NOMO-1 treated with dmso at 0.1 percent for 144 hours (cell line): ENCODE measurements around the gene MXD1.
"Not testable (repeated sequence)": the region's sequence is repeated elsewhere in the genome, so short reads cannot be mapped to it uniquely, and the experiment has no call there.

Source experiments
- DNase-seq: peaks from one replicate; lab custom pipeline; 2025; ENCODE audit not compliant: unreplicated experiment; lab: John Stamatoyannopoulos, UW

The MXD1 gene

DNA sequence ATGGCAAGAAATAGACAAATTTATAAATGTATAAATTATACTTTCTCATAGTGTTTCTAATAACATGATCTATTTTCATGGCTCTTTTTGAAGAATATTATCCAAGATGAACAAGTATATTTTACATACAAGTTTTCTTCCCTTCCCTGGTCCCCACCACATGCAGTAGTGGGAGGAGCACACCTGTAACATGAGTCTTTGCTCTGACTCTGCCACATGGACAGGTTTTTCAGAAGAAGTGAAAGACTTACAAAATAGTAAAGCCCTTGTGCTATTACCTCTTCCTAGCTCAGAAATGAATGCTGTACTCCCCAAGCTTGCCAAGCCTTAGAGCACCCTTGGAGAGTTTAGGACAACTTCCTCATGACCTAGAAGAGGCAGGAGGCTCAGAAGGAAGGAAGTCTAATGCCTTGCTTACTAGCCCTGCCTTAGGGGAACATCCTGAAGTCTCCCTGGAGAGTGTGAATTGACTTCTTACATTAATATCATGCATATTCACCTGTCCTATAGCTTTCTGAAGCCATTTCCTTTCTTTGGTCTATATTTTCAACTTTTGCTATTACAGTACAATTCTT lies 18.4 kb downstream of the MXD1 start:
- peak; percentile 35 for DNase-seq

DNA sequence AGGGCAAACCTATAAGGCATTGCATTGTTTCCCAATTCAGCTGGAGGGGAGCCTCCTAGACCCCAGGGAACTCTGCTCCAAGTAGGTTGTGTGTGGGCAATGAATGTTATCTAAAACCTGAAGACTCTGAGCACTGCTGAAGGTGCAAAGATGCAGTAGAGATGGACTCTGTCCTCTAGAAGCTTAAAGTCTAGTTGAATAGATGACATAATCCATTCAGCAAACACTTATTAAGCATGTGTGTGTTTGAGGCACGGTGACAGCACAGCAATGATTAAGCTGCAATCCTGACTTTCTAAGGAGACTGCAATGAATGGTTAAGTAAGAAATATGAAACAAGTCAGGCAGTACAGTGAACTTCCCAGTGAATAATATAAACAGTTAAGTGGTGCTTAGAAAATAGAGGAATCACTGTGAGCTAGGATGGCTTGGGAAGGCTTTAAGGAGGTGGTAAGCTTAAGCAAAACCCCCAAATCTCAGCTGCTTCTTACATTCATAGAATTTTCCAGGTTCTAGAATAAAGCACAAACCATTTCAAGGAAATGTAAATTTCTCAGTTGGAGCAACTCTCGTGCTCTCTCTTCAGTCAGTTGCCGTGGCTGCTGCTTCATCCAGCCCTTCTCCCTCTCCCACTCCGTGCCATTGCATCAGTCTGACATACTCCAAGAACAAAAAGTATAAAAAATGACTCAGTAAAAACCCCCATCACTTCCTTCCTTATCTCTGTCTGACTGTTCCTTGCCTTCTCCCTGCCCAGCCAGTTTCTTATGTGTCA lies 19.1 kb downstream of the MXD1 start:
- DNase-seq: no peak

DNA sequence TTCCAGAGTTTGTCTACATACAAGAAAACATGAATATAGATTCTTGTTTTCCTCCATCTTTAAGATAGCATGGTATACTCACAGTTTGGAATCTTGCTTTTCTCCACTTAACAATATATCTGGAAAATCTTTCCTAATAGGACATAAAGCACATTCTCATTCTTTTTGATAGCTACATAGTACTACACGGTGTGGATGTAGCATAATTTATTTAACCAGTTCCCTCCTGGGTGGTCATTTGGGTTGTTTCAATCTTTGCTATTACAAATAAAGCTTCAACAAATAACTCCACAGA lies 19.7 kb downstream of the MXD1 start:
- no peak for DNase-seq

DNA sequence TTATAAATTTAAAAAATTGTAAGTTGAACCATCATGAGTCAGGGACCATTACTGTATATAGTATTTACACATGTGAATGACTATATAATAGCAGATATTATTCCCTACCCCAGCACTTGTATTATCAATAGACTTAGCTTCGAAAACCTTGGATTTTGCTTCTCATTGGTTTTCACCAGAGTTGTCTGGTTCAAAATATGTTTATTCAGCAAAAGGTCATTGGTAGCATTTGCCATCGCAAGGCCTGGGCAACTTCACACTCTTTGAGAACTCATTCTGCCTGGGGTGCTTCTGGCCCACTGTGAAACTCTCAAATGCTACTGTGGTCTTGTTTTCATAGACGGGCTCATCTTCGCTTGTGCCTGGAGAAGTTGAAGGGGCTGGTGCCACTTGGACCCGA lies 20.1 kb downstream of the MXD1 start:
- no peak for DNase-seq

DNA sequence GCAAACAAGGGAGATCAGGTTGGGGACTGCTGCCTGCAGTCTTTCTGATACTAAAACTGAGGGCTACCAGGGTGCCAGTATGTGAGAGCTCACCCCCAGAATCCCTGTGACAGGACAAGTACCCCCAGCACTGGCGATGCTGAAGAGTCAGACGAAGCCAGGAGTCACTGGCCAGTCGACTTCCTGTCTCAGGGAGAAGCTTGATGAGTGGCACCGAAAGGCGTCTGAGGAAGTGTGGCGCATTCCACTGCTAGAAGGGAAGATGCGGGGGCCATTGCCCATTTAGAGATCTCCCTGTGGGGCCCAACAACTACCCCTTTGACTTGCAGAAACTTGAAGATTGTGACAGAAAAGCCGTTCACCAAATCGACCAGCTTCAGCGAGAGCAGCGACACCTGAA lies 22.0 kb downstream of the MXD1 start:
- no peak for DNase-seq

DNA sequence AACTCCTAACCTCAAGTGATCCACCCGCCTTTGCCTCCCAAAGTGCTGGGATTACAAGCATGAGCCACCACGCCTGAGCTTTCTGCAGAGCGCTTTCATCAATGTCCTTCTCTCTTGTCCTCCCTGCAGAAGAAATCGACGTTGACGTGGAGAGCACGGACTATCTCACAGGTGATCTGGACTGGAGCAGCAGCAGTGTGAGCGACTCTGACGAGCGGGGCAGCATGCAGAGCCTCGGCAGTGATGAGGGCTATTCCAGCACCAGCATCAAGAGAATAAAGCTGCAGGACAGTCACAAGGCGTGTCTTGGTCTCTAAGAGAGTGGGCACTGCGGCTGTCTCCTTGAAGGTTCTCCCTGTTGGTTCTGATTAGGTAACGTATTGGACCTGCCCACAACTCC lies 23.1 kb downstream of the MXD1 start:
- DNase-seq: no peak

DNA sequence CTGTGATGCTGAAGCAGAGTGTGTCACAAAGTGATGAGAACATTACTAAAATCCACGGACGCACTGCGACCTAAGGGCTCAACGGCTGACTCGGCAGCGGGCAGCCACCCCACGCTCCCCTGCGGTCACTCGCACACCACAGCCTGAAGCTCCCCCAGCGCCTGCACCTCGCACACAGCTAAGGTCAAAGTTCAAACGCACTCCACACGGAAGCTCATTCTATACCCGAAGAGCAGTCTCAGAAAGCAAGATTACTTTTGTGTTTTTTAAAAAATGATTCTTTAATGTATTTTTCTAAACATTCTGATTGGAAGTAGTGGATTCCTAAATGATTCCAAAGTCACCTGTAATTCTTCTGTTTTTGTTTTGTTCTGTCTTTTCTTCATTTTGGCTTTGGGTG lies 24.8 kb downstream of the MXD1 start:
- DNase-seq: no peak

DNA sequence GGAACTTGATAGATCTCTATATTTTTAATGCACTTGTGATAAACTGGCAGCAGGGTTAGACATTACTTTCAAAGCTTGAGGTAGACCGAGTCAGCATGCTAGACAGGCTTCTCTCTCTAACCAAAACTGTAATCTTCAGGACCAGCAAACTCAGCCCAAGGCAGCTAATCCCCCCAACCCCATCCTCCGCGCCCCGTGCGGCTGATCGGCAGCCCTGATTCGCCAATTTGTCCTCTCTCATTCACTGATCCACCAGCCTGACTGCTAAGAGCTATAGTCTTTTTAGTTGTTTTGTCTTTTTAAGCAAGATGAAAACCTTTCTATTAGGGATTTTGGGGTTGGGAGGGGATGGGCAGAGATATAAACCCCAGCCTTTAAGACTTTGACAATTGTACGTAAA lies 25.8 kb downstream of the MXD1 start:
- no peak for DNase-seq

DNA sequence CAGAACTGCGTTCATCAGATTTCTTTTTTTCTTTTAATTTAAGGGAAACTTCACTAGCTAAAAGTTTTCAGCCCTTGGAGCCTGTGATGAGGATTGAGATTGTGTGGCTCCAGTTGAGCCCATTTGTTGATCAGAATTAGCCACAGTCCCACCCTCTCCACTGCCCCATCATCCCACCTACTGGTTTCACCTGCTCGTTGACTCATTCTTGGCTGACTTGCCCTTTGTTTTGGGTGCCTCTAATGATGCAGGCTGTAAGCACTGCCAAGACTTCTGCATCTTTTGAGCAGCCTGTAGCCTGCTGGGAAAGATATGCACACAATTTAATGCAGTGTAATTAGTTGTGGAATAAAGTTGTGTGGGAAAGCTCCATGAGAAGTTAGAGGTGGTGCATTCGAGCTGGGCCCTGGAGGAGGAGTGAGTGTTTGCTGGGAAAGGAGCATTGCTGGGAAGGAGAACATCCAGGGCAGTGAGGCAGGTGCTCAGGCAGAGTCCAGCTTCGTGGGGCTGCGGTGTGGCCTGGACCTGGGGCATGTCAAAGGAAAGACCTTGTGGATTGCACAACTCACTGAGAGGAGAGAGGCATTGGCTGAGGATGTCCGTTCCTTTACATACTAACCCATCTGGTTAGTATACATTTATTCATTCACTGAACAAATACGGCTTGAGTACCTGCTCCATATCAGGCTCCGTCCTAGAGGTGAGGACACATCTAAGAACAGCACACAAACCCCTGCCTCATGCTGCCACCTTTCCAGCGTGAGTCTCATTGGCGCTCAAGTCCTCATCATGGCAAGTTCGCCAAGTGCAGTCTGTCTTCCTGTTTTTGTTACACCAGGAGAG lies 28.3 kb downstream of the MXD1 start:
- no peak for DNase-seq

DNA sequence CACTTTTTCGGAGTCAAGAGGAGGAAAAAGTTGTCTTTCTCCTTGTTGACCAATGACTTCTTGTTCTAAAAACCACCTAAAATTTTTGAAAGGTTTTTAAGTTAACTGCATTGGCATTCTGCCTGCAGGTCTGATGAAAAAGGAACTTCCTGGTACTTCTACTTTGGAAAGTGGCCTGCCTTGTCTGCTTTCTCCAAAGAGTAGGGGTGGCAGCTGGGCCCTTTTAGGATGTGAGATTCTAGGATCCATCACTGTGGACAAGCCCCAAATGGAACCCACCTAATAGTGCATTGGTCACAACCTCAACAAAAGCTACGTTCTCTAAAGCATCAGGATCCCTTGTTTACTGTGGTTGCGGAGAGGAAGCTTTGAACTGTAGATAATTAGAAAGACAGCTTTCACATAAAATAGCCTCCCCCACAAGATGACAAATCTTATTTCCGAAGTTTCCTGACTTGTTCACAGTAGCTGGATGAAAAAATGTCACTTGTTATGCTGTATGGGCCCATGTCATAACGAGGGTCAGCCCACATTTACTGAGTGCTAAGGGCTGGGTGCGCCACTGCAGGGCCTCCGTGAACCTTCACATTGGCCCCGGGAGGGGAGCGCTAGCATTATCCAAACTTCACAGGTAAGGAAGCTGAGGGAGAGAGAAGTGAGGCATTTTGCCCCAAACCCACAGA lies 29.1 kb downstream of the MXD1 start:
- DNase-seq: peak; percentile 10

DNA sequence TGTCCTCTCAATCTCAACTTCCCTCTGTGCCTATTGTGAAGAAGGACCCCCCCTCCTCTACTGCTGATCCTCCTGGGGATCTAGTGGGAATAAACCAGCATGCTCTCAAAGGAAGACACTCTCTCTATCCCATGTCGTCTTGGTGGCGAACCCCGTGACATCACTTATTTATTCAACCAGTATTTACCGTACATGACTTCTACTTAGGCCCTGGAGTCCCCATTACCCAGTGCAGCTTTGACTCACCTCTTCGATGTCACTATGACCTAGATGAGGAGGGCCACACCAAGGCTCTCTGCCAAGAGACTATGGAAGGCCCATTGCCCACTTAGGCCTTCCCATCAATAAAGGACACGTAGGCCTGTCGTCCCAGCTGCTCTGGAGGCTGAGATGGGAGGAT lies 29.8 kb downstream of the MXD1 start:
- no peak for DNase-seq

DNA sequence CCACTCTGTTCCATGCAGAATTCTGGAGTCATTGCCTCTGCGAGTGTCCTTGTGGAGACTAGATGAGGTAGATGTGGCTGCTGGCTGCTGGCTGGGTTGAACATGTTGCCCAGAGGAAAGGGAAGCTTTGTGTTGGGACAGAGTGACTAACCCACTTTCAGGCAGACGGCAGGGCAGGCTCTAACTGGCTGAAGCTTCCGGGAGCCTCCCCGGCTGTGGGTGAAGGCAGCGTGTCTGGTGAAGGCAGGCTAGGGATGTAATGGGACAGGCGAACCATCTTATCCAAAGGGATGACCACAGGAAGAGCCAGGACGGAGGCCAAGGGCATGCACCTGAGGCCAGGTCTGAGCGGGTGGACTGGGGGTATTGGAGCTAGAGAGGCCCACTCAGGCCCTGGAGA lies 30.5 kb downstream of the MXD1 start:
- peak; percentile 82 for DNase-seq

DNA sequence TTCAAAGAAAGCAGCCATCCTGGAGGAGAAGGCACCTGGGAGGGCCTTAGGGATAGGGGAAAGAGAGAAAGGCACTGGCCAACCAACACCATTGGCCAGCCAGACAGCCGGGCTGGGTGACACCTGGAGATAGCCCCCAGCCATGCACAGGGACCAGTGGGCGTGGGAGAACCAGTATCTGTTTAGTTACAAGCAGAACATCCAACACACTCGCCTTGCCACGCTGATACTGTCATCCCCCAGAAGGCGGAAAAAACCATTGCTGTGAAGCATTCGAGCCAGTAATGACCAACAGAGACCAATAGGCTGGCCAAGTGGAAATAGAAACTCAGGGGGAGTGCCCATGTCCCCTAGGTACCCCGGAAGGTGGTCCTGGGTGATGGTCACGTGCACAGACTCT lies 31.0 kb downstream of the MXD1 start:
- DNase-seq: no peak

DNA sequence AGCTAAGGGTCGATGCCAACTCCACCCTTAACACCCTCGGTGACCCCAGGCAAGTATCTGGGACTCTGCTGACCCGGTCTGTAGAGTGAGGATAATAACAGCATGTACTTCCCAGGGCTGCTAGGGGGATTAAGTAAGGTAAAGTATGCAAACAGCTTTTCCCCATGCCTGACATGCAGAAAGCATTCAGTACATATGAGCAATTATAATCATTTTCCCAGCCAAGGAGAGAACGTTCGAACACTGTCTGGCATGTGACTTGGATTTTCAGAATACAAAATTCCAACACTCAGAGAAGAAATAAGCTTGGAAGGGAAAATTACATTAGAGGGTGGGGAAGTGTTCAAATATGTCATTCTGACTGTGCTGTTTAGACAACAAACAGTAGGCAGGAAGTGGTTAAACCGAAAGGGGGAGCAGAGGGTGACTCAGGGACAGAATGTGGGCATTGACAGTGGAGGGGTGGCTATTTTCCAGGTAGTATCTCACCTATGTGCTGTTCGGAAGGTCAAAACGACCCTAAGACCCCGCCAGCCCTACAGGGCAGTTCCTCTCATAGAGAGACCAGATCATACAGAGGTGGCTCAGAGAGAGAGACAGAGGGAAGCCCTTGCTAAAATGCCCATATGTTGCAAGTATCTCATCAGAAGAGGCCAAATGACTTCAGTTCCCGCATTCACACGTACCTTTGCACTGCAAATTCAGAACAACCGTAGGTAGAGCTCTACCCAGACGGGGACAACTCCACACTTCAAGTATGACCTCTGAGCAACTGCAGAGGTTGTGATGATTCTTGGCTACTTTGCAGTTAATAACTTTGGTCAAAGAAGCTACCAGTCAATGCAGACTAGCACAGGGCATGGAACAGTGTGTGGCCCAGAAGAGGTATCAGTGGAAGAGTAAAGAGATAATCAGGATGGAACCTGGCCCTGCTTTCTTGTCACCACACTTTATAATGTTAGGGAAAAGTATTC lies 31.7 kb downstream of the MXD1 start:
- DNase-seq: peak; percentile 41

DNA sequence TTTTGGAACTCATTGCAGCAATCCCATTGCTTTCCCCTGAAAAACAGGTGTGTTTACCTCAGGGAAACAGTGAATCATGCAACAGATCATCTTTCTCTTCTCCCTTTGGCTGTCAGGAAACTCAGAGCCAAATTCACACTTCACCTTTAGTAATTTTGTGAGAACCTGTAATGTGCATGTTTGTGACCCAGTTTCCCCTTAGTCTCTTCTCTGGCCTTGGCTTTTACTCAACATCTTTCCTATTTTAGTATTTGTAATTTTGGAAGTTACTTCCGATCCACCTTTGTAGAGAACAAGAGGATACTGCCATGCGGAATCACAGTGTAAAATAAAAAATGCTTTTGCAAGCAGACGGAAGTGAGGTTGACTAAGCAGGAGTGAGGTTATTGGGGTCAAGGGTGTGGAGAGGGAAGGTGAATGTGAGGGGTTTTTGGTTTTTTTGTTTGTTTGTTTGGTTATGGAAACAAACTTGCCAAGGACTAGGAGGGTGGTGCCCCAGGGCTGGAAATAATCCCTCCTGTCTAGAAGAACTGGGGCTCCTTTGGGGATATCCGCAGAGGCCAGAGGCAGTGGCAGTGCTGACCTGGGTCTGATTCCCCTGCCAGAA lies 32.5 kb downstream of the MXD1 start:
- no peak for DNase-seq

DNA sequence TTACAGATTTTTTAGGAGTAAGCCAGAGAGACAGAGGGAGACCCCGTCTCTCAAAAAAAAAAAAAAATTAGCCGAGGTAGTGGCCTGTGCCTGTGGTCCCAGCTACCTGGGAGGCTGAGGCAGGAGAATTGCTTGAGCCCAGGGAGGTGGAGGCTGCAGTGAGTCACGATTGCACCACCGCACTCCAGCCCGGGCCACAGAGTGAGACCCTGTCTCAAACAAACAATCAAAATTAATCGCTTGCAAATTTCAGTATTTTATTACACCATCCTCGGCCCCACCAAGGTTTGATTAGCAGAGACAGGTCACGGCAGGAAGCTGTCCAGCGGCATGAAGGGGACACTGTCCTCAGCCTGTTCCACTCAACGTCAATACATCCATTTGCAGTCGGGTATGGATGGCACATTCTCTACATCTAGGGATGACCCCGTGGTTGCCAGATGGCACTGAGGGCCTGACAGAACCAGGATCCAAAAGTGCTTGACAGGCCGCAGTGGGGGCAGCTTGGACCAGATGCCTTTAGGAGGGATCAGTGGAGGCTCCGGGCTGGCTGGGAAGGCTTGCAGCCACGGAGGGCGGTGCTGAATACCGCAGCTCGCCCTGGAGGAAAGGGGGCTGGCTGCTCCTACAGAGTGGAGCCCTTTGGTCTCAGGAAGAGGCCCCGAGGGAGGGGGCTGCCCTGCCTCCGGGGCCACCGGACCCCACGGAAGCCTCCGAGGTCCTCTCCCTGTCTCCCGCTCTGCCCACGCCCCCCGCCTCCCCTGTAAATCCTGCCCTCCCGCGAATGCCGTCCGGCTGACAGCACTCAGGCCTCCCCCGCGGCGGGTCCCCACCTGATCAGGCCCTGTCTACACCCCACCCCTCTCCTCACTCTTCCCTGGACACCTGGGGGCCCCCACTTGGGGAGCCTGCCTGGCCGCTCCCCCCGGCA lies 33.4 kb downstream of the MXD1 start:
- DNase-seq: no peak

DNA sequence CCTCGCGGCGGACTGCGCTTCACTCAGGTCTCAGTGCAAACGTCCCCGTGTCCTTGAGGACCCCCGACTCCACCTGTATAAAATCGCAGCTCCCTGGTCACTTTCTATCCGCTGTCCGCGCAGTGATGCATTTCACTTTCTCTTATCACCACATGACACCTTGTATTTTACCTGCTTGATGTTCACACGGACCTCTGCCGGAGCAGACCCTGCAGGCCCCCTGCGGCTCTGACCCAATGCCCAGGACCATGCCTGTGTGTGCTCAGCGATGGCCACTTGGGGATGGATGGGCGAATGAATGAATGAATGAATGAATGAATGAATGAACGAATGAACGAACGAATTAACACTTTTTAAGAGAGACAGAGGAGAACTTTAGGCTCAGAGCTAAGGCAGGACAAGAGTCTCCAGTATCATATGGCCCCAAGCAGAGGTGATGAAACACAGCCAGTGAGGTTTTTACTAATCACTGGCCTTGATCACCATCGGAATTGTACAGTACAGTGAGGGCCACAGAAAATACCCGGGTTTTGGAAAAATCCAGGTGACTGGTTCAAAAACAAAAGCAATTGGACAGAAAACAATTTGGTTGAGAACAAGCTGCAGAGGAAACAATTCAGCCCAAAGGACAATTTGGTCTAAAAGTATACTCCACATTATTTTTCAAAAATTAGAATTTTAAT lies 34.2 kb downstream of the MXD1 start:
- DNase-seq: no peak

DNA sequence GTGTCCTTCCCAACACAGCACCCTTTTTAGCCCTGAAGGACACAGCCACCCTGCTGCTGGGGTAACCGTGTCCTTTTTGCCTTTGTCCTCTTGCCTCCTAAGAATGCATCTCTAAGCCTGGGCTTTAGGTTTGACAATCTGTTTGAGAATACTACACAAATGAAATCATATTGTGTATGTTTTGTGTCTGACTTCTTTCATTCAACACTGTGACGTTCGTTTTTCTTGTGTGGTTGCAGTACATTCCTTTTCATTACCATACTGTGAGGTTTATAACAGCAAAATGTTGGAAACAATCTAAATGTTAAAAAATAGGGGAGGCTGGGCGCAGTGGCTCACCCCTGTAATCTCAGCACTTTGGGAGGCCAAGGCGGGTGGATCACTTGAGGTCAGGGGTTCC lies 35.3 kb downstream of the MXD1 start:
- DNase-seq: no peak

DNA sequence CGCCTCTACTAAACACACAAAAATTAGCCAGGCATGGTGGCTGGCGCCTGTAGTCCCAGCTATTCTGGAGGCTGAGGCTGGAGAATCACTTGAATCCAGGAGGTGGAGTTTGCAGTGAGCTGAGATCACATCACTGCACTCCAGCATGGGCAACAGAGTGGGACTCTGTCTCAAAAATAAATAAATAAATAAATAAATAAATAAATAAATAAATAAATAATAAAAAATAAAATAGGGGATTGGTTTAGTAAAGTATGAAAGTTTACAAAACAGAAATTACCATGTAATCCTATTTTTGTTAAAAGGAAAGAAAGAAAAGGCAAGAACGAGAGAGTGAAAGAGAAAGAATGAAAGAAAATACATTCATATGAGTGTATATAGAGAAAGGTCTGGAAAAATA lies 35.8 kb downstream of the MXD1 start:
- DNase-seq: not testable (repeated sequence)
